ENCODE measurements around the gene AKAP9. TPM values are rescaled to one million over a fixed set of nuclear protein-coding genes. Genes with fewer than 3 reads are reported as not detected.

The AKAP9 gene
- total and polyA plus RNA-seq, 9 of the 15 experiments (the other 6 are each of a cell fraction or from before 2014, with no cell fraction given): 25.5 to 80.9 (median 46.3) TPM

DNA sequence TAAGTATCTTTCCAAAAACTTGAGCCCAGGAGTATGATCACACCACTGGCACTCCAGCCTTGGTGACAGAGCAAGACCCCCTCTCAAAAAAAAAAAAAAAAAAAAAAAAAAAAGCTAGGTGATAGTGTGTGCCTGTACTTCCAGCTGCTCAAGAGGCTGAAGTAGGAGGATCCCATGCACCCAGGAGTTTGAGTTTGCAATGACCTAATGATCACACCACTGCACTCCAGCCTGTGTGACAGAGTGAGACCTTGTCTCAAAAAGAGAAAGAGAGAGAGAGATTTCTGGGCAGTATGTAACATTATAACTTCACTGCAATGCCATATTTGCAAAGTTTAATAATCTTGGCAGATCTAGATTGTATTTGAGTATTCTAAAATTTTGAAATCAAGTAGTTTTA is 47.6 kb downstream of the AKAP9 start:
- no peak for DNase-seq (ENCODE audit: extremely low read depth in 1 of 4, low spot score in 3 of 4)
- FAIRE-seq: no peak
- CTCF ChIA-PET (ENCODE audit: low intra/inter-chr PET ratio): no interaction called here
- Histone ChIP-seq H2AFZ (ENCODE audit: low read depth, low read length) (no peak overlapping the region), H3K9me1 (ENCODE audit: control insufficient read depth, insufficient read depth, low read length) (no peaks in the 10 kb centered on the region), H3K27me3 (ENCODE audit: control insufficient read depth in 2 of 2, insufficient read depth in 2 of 2, low read length in 2 of 2) (no peaks in the 10 kb centered on the region), H3K4me2 (ENCODE audit: insufficient read depth, low read length) (no peak overlapping the region), H3K4me3 (no peak overlapping the region), H3K79me2 (ENCODE audit: control insufficient read depth, insufficient read depth, low read length) (no peaks in the 10 kb centered on the region), H3K9me3 (replicated peaks; ENCODE audit: control insufficient read depth, insufficient read depth, low read depth, low read length) (no peaks in the 10 kb centered on the region), H3K4me1 (replicated peaks in 1 of 2; ENCODE audit: control insufficient read depth in 2 of 2, insufficient read depth in 2 of 2, low read length in 2 of 2) (no peaks in the 10 kb centered on the region), H4K20me1 (replicated peaks; ENCODE audit: control insufficient read depth, insufficient read depth, low read length) (no peaks in the 10 kb centered on the region), H3K36me3 (ENCODE audit: control insufficient read depth, insufficient read depth, low read length) (peaks cover 6% of the 10 kb centered on the region; the same call in 1 of the 3 replicates), H3K27ac (ENCODE audit: extremely low read depth, low read depth, low read length) (no peak overlapping the region), H3K9ac (ENCODE audit: insufficient read depth in 1 of 2, low read depth in 2 of 2, low read length in 2 of 2) (no peak overlapping the region)
- POLR2A ChIA-PET: interaction anchor here (0.6 to 0.9 kb wide), 2 partner anchors 10 to 120 kb away, joined by 3 read pairs; no protein-coding TSS in a partner anchor
- BruUV-seq (replicated peaks): no TSS peak
- in situ Hi-C loops (cut with MboI): no loop called here
- peak; percentile 61 for ATAC-seq
- intact Hi-C loops (cut with micrococcal nuclease): no loop called here
- TF ChIP-seq MYBL2 (IDR thresholded peaks at IDR 0.05; ENCODE audit: low read depth) (no peak), MYBL2 (CRISPR knock-in tag; IDR thresholded peaks at IDR 0.05; ENCODE audit: borderline replicate concordance) (no peak), CREB1 (IDR thresholded peaks at IDR 0.05) (no peak), CREB1 (CRISPR knock-in tag; IDR thresholded peaks at IDR 0.05) (no peak), SAP30 (IDR thresholded peaks at IDR 0.05; ENCODE audit: borderline replicate concordance, insufficient read depth, low read depth, low read length, poor library complexity, severe bottlenecking) (no peak), JUND (IDR thresholded peaks at IDR 0.05; ENCODE audit: borderline replicate concordance, low read depth, low read length) (no peak), JUND (tag; IDR thresholded peaks at IDR 0.05; ENCODE audit: borderline replicate concordance, low read depth, low read length) (no peak), SRSF1 (IDR thresholded peaks at IDR 0.05; ENCODE audit: low read depth, low read length) (no peak), NCOA1 (IDR thresholded peaks at IDR 0.05; ENCODE audit: low read depth) (no peak), ZFP30 (CRISPR knock-in tag; IDR thresholded peaks at IDR 0.05; ENCODE audit: borderline replicate concordance) (no peak), PURB (CRISPR knock-in tag; IDR thresholded peaks at IDR 0.05; ENCODE audit: low read depth) (no peak), XRCC4 (IDR thresholded peaks at IDR 0.05; ENCODE audit: extremely low read depth, insufficient read depth, insufficient read length) (no peak), SMAD2 (IDR thresholded peaks at IDR 0.05; ENCODE audit: low read depth, low read length) (no peak), SRSF7 (optimal IDR thresholded peaks at IDR 0.05; ENCODE audit: low read depth, low read length) (no peak), DMBX1 (CRISPR knock-in tag; IDR thresholded peaks at IDR 0.05; ENCODE audit: borderline replicate concordance) (no peak), CTBP1 (IDR thresholded peaks at IDR 0.05; ENCODE audit: borderline replicate concordance) (no peak)
- TF ChIP-seq, protein P1, sequence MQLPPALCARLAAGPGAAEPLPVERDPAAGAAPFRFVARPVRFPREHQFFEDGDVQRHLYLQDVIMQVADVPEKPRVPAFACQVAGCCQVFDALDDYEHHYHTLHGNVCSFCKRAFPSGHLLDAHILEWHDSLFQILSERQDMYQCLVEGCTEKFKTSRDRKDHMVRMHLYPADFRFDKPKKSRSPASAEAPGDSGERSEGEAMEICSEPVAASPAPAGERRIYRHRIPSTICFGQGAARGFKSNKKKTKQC (CRISPR knock-in tag; IDR thresholded peaks at IDR 0.05): no peak
- TF ChIP-seq, protein P2, sequence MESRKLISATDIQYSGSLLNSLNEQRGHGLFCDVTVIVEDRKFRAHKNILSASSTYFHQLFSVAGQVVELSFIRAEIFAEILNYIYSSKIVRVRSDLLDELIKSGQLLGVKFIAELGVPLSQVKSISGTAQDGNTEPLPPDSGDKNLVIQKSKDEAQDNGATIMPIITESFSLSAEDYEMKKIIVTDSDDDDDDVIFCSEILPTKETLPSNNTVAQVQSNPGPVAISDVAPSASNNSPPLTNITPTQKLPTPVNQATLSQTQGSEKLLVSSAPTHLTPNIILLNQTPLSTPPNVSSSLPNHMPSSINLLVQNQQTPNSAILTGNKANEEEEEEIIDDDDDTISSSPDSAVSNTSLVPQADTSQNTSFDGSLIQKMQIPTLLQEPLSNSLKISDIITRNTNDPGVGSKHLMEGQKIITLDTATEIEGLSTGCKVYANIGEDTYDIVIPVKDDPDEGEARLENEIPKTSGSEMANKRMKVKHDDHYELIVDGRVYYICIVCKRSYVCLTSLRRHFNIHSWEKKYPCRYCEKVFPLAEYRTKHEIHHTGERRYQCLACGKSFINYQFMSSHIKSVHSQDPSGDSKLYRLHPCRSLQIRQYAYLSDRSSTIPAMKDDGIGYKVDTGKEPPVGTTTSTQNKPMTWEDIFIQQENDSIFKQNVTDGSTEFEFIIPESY (CRISPR knock-in tag; IDR thresholded peaks at IDR 0.05): no peak
- TF ChIP-seq, protein P3, sequence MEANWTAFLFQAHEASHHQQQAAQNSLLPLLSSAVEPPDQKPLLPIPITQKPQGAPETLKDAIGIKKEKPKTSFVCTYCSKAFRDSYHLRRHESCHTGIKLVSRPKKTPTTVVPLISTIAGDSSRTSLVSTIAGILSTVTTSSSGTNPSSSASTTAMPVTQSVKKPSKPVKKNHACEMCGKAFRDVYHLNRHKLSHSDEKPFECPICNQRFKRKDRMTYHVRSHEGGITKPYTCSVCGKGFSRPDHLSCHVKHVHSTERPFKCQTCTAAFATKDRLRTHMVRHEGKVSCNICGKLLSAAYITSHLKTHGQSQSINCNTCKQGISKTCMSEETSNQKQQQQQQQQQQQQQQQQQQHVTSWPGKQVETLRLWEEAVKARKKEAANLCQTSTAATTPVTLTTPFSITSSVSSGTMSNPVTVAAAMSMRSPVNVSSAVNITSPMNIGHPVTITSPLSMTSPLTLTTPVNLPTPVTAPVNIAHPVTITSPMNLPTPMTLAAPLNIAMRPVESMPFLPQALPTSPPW (CRISPR knock-in tag; IDR thresholded peaks at IDR 0.05): no peak
- TF ChIP-seq, protein P4, sequence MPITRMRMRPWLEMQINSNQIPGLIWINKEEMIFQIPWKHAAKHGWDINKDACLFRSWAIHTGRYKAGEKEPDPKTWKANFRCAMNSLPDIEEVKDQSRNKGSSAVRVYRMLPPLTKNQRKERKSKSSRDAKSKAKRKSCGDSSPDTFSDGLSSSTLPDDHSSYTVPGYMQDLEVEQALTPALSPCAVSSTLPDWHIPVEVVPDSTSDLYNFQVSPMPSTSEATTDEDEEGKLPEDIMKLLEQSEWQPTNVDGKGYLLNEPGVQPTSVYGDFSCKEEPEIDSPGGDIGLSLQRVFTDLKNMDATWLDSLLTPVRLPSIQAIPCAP (CRISPR knock-in tag; IDR thresholded peaks at IDR 0.05; ENCODE audit: borderline replicate concordance): no peak
